ENCODE data around the gene H6PD.

DNA sequence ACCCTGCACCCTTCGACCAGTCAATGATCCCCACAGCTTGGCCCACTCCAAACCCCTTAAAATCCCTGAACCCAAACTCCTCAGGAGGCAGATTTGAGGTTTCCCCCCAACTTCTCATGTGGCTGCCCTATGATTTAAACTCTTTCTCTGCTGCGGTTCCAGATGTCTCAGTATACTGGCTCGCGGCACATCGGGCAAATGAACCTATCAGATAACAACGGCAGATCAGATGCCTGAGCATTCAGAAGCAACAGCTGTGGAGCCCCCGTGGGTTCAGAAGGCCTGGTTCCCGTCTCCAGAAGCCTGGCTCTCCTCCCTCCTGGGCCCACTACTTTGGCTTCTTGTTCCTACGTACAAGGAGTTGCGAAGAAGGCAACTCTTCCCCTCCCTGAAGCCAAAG lies 43.3 kb upstream of the H6PD start:
- TF ChIP-seq, protein P1, sequence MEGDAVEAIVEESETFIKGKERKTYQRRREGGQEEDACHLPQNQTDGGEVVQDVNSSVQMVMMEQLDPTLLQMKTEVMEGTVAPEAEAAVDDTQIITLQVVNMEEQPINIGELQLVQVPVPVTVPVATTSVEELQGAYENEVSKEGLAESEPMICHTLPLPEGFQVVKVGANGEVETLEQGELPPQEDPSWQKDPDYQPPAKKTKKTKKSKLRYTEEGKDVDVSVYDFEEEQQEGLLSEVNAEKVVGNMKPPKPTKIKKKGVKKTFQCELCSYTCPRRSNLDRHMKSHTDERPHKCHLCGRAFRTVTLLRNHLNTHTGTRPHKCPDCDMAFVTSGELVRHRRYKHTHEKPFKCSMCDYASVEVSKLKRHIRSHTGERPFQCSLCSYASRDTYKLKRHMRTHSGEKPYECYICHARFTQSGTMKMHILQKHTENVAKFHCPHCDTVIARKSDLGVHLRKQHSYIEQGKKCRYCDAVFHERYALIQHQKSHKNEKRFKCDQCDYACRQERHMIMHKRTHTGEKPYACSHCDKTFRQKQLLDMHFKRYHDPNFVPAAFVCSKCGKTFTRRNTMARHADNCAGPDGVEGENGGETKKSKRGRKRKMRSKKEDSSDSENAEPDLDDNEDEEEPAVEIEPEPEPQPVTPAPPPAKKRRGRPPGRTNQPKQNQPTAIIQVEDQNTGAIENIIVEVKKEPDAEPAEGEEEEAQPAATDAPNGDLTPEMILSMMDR (IDR thresholded peaks at IDR 0.05; ENCODE audit: insufficient read depth, low read length, poor library complexity, severe bottlenecking), result no peak
- TF ChIP-seq EZH2phosphoT487 (conservative IDR thresholded peaks at IDR 0.05; ENCODE audit: low read length), result no peak
